Karpas-422 (cell line): ENCODE results near the gene METTL13. TPM values are rescaled to one million over a fixed set of nuclear protein-coding genes. Genes with fewer than 3 reads are reported as not detected.

ENCODE experiments used
- small RNA-seq: library from RNA; depleted of rRNA; stranded (forward); fragments of <200 nt; gene quantifications from one replicate; pipeline ENCODE3, GENCODE V24; 2014
- total RNA-seq: library from RNA; depleted of rRNA; stranded (reverse); fragments of >200 nt; shearing (Covaris generic); gene quantifications from 2 replicates; pipeline ENCODE4 v1.2.3, GENCODE V29; 2014; ENCODE audit warnings: low replicate concordance; rRNA removed

METTL13 gene
- total RNA-seq, 1 experiment from 2014 or later = 15.4 TPM

Small RNAs within 50 kb of the gene (small RNA-seq; reads per million reads assigned to genes)
- gene RF00601 = not detected

Other genes starting within 250 kb of the METTL13 start
- gene MYOCOS, start 159.4 kb upstream of the METTL13 start, total RNA-seq = not detected in 2 replicates
- not detected in 2 replicates for gene MYOC, start 129.0 kb upstream of the METTL13 start, total RNA-seq
- 6.3 and 9.0 TPM in 2 replicates for gene VAMP4, start 39.6 kb upstream of the METTL13 start, total RNA-seq
- 0.45 and 0.51 TPM in 2 replicates for gene DNM3, start 59.8 kb downstream of the METTL13 start, total RNA-seq